Ishikawa (cell line): ENCODE measurements around the gene LRRC8D.

Experiments
- CEBPB ChIP-seq: IDR thresholded peaks from 2 replicates; pipeline ENCODE4 v1.6.1; 2012
- CREB1 ChIP-seq: IDR thresholded peaks from 2 replicates; pipeline ENCODE4 v1.6.1; 2012; ENCODE audit warnings: low read depth
- EGR1 ChIP-seq: IDR thresholded peaks from 2 replicates; pipeline ENCODE4 v1.6.1; 2012
- EP300 ChIP-seq: IDR thresholded peaks from 2 replicates; pipeline ENCODE4 v1.6.1; 2012; ENCODE audit warnings: borderline replicate concordance
- FOXM1 ChIP-seq: IDR thresholded peaks from 2 replicates; pipeline ENCODE4 v1.6.1; 2012; ENCODE audit warnings: low read depth, borderline replicate concordance
- NFIC ChIP-seq: IDR thresholded peaks from 2 replicates; pipeline ENCODE4 v1.6.1; 2012
- RAD21 ChIP-seq: IDR thresholded peaks from 2 replicates; pipeline ENCODE4 v1.6.1; 2012; ENCODE audit warnings: low read depth
- TAF1 ChIP-seq: IDR thresholded peaks from 2 replicates; pipeline ENCODE4 v1.6.1; 2012; ENCODE audit warnings: low read depth, mild to moderate bottlenecking
- TCF12 ChIP-seq: IDR thresholded peaks from 2 replicates; pipeline ENCODE4 v1.6.1; 2012; ENCODE audit warnings: low read depth
- TEAD4 ChIP-seq: IDR thresholded peaks from 2 replicates; pipeline ENCODE4 v1.6.1; 2012
- YY1 ChIP-seq: IDR thresholded peaks from 2 replicates; pipeline ENCODE4 v1.6.1; 2012; ENCODE audit warnings: low read depth
- ZBTB7A ChIP-seq: IDR thresholded peaks from 2 replicates; pipeline ENCODE4 v1.6.1; 2012; ENCODE audit warnings: low read depth
- TF ChIP-seq, protein P1 (sequence below): IDR thresholded peaks from 2 replicates; pipeline ENCODE4 v1.6.1; 2012
- TF ChIP-seq, protein P2 (sequence below): IDR thresholded peaks from 2 replicates; pipeline ENCODE4 v1.6.1; 2012
- TF ChIP-seq, protein P3 (sequence below): IDR thresholded peaks from 2 replicates; pipeline ENCODE4 v1.6.1; 2012; ENCODE audit warnings: low read depth, mild to moderate bottlenecking

LRRC8D gene

DNA sequence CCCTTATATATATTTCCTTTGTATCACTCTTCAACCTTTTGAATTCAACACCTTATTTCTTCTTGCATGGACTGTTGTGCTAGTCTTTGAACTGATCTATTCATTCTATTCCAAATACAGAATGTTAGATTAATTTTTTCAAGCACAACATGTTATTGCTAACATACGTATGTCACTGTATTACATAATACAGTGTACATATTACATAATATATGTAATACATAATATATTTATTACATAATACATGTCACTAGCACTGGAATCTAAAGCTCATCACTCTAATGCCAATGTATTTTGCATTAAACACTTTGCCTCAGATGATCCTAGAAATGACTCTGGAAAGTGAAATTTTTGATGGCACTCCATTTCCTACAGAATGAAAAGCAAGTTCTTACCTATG lies 59.8 kb downstream of the LRRC8D start:
- no peak for TF ChIP-seq FOXM1
- TF ChIP-seq, protein P1, sequence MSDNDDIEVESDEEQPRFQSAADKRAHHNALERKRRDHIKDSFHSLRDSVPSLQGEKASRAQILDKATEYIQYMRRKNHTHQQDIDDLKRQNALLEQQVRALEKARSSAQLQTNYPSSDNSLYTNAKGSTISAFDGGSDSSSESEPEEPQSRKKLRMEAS = no peak
- TF ChIP-seq EGR1 = no peak
- no peak for TF ChIP-seq YY1
- no peak for TF ChIP-seq TEAD4
- TF ChIP-seq, protein P2, sequence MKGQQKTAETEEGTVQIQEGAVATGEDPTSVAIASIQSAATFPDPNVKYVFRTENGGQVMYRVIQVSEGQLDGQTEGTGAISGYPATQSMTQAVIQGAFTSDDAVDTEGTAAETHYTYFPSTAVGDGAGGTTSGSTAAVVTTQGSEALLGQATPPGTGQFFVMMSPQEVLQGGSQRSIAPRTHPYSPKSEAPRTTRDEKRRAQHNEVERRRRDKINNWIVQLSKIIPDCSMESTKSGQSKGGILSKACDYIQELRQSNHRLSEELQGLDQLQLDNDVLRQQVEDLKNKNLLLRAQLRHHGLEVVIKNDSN = no peak
- TF ChIP-seq TAF1 = no peak
- TF ChIP-seq, protein P3, sequence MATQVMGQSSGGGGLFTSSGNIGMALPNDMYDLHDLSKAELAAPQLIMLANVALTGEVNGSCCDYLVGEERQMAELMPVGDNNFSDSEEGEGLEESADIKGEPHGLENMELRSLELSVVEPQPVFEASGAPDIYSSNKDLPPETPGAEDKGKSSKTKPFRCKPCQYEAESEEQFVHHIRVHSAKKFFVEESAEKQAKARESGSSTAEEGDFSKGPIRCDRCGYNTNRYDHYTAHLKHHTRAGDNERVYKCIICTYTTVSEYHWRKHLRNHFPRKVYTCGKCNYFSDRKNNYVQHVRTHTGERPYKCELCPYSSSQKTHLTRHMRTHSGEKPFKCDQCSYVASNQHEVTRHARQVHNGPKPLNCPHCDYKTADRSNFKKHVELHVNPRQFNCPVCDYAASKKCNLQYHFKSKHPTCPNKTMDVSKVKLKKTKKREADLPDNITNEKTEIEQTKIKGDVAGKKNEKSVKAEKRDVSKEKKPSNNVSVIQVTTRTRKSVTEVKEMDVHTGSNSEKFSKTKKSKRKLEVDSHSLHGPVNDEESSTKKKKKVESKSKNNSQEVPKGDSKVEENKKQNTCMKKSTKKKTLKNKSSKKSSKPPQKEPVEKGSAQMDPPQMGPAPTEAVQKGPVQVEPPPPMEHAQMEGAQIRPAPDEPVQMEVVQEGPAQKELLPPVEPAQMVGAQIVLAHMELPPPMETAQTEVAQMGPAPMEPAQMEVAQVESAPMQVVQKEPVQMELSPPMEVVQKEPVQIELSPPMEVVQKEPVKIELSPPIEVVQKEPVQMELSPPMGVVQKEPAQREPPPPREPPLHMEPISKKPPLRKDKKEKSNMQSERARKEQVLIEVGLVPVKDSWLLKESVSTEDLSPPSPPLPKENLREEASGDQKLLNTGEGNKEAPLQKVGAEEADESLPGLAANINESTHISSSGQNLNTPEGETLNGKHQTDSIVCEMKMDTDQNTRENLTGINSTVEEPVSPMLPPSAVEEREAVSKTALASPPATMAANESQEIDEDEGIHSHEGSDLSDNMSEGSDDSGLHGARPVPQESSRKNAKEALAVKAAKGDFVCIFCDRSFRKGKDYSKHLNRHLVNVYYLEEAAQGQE = no peak
- no peak for TF ChIP-seq CEBPB
- no peak for TF ChIP-seq NFIC
- no peak for TF ChIP-seq RAD21
- TF ChIP-seq ZBTB7A = no peak
- TF ChIP-seq EP300 = no peak
- no peak for TF ChIP-seq TCF12
- TF ChIP-seq CREB1 = no peak

DNA sequence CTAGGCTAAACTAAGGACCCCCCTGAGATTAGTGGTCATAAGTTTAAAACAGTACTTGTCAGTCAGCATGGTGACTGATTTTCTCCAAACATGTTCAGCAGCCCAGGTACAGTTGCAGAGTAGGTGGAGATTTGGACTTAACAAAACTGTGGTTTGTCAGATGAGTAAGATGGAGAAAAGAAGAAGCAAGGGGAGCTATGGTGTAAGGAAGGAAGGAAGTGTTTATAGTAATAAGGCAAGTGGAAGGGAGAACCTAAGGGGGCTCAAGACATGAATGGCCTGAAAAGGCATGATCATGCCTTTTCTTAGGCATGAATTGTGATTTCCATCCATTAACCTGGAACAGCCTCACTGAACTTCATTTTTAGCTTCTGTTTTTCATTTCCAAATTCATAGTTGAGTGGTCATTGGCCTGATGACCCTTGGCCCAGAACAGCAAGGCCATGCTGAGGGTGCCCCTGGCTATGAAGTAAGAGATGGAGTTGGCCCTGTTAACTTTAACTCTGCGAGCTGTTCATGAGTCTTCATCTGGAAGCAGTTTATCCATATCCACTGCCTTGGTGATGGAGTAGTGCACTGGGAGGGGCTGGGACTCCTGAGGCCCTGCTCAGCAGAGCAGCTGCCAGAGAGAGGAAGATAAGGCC lies 60.7 kb downstream of the LRRC8D start:
- TF ChIP-seq CEBPB (no peak), RAD21 (no peak), NFIC (no peak), ZBTB7A (no peak), YY1 (no peak), EP300 (no peak), EGR1 (no peak), TAF1 (no peak)

DNA sequence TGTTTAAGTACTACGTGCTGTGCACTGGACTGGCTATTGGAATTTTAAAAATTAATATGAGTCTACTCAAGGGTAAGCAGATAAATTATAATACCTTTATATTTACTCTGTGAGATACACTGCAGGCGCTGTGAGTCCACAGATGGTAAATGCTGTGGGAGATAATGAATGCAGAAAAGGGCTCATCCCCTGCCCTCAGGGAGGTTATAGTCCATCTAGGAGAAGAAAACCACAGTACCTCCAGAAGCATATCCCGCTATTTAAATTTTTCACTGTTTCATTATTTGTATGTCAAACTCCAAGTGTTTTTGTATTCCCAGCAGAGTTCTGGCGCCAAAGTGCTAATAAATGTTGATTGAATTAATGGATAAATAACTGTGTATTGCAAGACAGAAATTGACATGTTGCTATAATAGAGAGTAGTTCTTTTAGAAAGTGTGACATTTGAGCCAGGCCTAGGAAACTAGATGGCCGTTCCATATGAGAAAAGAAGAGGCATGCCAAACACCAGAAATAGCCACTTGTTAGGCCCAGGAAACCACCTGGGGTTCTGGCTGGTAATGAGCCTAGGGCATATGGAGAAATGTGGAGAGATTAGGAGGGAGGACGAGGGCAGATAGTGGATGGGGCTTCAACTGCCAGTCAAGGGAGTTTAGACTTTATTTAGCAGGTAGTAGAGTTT lies 61.7 kb downstream of the LRRC8D start:
- TF ChIP-seq EP300 = no peak
- TF ChIP-seq, protein P1 = no peak
- no peak for TF ChIP-seq EGR1
- TF ChIP-seq FOXM1 = no peak
- TF ChIP-seq, protein P2 = no peak
- no peak for TF ChIP-seq TCF12
- no peak for TF ChIP-seq ZBTB7A
- TF ChIP-seq, protein P3 = no peak
- no peak for TF ChIP-seq TAF1
- TF ChIP-seq TEAD4 = no peak
- TF ChIP-seq CEBPB = no peak
- TF ChIP-seq RAD21 = no peak

DNA sequence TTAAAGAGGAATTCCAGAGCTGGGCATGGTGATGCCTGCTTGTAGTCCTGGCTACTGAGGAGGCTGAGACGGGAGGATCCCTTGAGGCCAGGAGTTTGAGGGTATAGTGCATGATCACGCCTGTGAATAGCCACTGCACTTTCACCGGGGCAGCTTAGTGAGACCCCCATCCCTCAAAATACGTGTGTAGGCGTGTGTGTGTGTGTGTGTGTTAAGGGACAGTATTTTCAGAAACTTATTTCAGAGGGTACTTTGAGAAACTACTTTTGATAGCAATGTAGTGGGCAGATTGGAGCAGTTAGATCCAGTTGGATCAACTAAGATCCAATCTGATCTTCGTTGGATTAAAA lies 62.2 kb downstream of the LRRC8D start:
- TF ChIP-seq RAD21 (no peak), YY1 (no peak), EGR1 (no peak), FOXM1 (no peak), TEAD4 (no peak), TAF1 (no peak), NFIC (no peak), EP300 (no peak), CEBPB (no peak), ZBTB7A (no peak), CREB1 (no peak), TCF12 (no peak)
- TF ChIP-seq, protein P3 = no peak
- TF ChIP-seq, protein P2 = no peak
- TF ChIP-seq, protein P1 = no peak
